GM08714 (cell line): ENCODE measurements around the gene TJP1.
"Not testable (repeated sequence)": the region's sequence is repeated elsewhere in the genome, so short reads cannot be mapped to it uniquely, and the experiment has no call there.

Experiments
- H3K4me3 ChIP-seq: fragments of 200-500 bp; sonication (Bioruptor generic); 2 replicates; pipeline ENCODE4 v1.5.1; 2014; ENCODE audit warnings: mild to moderate bottlenecking, low read length, inconsistent platforms
- ZNF274 ChIP-seq: IDR thresholded peaks from 2 replicates; pipeline ENCODE4 v1.6.1; 2012; ENCODE audit warnings: mild to moderate bottlenecking, low read depth, low read length

Gene TJP1

GRCh38 chr15:29686445-29687203, 135.6 kb downstream of the TJP1 start:
- no peak overlapping the region for H3K4me3 ChIP-seq
- TF ChIP-seq ZNF274 = no peak

- no peak for TF ChIP-seq ZNF274
These were observed 136.2 kb downstream of the TJP1 start for GRCh38 chr15:29686079-29686425.

GRCh38 chr15:29685156-29686078, 136.9 kb downstream of the TJP1 start:
- TF ChIP-seq ZNF274 = no peak

More at GRCh38 chr15:29686079-29686425, 136.2 kb downstream of the TJP1 start:
- no peak overlapping the region for H3K4me3 ChIP-seq

GRCh38 chr15:29682781-29683180, 139.5 kb downstream of the TJP1 start:
- no peak for TF ChIP-seq ZNF274
- no peak overlapping the region for H3K4me3 ChIP-seq

More at GRCh38 chr15:29685156-29686078, 136.9 kb downstream of the TJP1 start:
- H3K4me3 ChIP-seq = no peak overlapping the region

GRCh38 chr15:29682361-29682760, 139.9 kb downstream of the TJP1 start:
- no peak overlapping the region for H3K4me3 ChIP-seq
- no peak for TF ChIP-seq ZNF274

GRCh38 chr15:29681946-29682345, 140.3 kb downstream of the TJP1 start:
- no peak overlapping the region for H3K4me3 ChIP-seq
- TF ChIP-seq ZNF274 = no peak

GRCh38 chr15:29681166-29681845, 141.0 kb downstream of the TJP1 start:
- no peak for TF ChIP-seq ZNF274
- H3K4me3 ChIP-seq = no peak overlapping the region

GRCh38 chr15:29680465-29681165, 141.7 kb downstream of the TJP1 start:
- TF ChIP-seq ZNF274 = no peak
- no peak overlapping the region for H3K4me3 ChIP-seq

GRCh38 chr15:29678504-29679034, 143.7 kb downstream of the TJP1 start:
- H3K4me3 ChIP-seq = no peak overlapping the region
- no peak for TF ChIP-seq ZNF274

GRCh38 chr15:29677871-29678461, 144.3 kb downstream of the TJP1 start:
- TF ChIP-seq ZNF274 = no peak
- H3K4me3 ChIP-seq = no peak overlapping the region

GRCh38 chr15:29677455-29677854, 144.8 kb downstream of the TJP1 start:
- H3K4me3 ChIP-seq = no peak overlapping the region
- TF ChIP-seq ZNF274 = no peak

GRCh38 chr15:29676961-29677402, 145.3 kb downstream of the TJP1 start:
- TF ChIP-seq ZNF274 = no peak
- H3K4me3 ChIP-seq = no peak overlapping the region

GRCh38 chr15:29676374-29676960, 145.8 kb downstream of the TJP1 start:
- H3K4me3 ChIP-seq = not testable (repeated sequence)
